Cardiac fibroblast (primary cell): ENCODE data around the gene SMYD3.

Source experiments
- DNase-seq, 2 donors: peaks; one replicate each; pipeline versions ENCODE4 v3.0.0 to v3.0.0-alpha.2; 2010; ENCODE audit warnings: low read depth in 2 of 2
- H3K4me3 ChIP-seq, 2 donors: replicated peaks in 1 of 2; 1 replicate in 1 of 2; 2 replicates in 1 of 2; pipeline ENCODE4 v1.5.1; 2011; ENCODE audit warnings: low read depth in 2 of 2, low read length in 2 of 2, mild to moderate bottlenecking in 2 of 2, moderate library complexity in 1 of 2
- TF ChIP-seq, protein P1 (sequence below): IDR thresholded peaks from one replicate; pipeline ENCODE4 v1.5.1; 2011; ENCODE audit warnings: low read depth, mild to moderate bottlenecking, low read length, inconsistent platforms

SMYD3 gene

GRCh38 chr1:245931450-245931849, 575.6 kb downstream of the SMYD3 start:
- no peak overlapping the region for H3K4me3 ChIP-seq
- DNase-seq = no peak
- TF ChIP-seq, protein P1, sequence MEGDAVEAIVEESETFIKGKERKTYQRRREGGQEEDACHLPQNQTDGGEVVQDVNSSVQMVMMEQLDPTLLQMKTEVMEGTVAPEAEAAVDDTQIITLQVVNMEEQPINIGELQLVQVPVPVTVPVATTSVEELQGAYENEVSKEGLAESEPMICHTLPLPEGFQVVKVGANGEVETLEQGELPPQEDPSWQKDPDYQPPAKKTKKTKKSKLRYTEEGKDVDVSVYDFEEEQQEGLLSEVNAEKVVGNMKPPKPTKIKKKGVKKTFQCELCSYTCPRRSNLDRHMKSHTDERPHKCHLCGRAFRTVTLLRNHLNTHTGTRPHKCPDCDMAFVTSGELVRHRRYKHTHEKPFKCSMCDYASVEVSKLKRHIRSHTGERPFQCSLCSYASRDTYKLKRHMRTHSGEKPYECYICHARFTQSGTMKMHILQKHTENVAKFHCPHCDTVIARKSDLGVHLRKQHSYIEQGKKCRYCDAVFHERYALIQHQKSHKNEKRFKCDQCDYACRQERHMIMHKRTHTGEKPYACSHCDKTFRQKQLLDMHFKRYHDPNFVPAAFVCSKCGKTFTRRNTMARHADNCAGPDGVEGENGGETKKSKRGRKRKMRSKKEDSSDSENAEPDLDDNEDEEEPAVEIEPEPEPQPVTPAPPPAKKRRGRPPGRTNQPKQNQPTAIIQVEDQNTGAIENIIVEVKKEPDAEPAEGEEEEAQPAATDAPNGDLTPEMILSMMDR = no peak

DNA sequence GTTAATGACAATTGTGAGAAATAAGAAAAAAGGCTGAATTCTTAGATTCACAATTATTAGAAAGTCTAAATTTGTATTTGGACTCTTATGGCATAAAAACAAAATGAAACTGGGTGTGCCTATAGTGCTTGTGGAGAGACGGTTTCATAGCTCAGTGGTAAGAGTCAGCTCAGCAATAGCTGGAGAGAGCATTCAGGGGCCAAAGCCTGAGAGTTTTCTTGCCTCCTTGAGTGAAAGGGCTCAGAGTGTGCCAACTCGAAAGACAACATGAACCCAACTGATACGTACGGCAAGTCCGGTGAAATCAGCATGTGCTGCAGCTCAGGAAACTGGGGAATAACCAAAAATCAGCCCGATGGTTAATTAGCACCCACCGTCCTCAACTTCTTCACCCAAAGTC, 577.9 kb downstream of the SMYD3 start:
- no peak for DNase-seq
- no peak overlapping the region for H3K4me3 ChIP-seq
- TF ChIP-seq, protein P1 = no peak

DNA sequence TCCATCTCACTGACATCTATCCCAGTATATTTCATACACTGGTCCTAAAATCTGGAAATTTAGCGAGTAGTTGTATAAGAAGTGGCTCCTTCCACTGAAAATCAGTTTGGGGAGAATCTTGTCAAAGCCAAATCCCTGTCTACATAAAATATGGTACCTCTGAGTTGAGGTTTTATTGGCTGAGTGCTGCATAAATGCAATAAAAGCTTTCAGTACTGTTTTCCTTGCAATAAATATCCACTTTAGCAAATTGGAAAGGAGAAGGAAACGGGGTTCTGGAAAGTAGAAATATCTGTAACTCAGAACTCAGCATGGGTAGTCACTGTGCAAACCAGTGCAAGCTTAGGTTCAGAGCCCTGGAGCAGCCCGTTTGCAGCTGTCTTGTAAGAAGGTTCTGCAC, 580.2 kb downstream of the SMYD3 start:
- no peak overlapping the region for H3K4me3 ChIP-seq
- TF ChIP-seq, protein P1 = no peak
- DNase-seq = no peak

GRCh38 chr1:245923215-245923614, 583.9 kb downstream of the SMYD3 start:
- TF ChIP-seq, protein P1 = no peak
- no peak overlapping the region for H3K4me3 ChIP-seq
- DNase-seq = no peak

- no peak overlapping the region for H3K4me3 ChIP-seq
- no peak for DNase-seq
- TF ChIP-seq, protein P1 = no peak
Observed at GRCh38 chr1:245921417-245921816, 585.7 kb downstream of the SMYD3 start.

GRCh38 chr1:245917403-245917802, 589.7 kb downstream of the SMYD3 start:
- no peak for DNase-seq
- H3K4me3 ChIP-seq = no peak overlapping the region
- TF ChIP-seq, protein P1 = no peak

DNA sequence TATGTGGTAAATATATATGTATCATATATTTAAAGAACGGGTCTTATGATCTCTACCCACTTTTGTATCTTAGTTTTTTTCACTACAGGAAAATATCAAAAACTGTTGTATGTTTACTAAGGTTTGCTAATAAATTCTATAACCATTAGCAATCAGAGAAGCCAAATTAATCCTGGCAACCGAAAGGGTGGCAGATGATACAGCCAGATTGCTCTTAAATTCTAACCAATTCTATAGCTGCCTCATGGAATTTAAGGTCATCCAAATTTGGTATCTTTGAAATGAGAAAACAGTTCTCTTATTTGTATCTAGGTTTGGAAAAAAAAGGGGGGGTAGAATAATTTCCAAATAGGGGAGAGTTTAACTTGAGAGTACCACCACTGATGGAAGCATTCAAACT, 591.2 kb downstream of the SMYD3 start:
- DNase-seq = no peak
- H3K4me3 ChIP-seq = no peak overlapping the region
- TF ChIP-seq, protein P1 = no peak
